DMS 273 treated with DMSO at 0.1 percent for 48 hours (cell line): ENCODE results near the gene RFTN1.
A peak's percentile ranks its signal among the peaks of the same experiment; 100 is the strongest.

Source experiments
- DNase-seq: peaks from one replicate; lab custom pipeline; 2025; lab: John Stamatoyannopoulos, UW

The RFTN1 gene

GRCh38 chr3:16528581-16528993 lies 15.1 kb upstream of the RFTN1 start:
- no peak for DNase-seq

- no peak for DNase-seq
Observed at GRCh38 chr3:16528106-16528505, 14.6 kb upstream of the RFTN1 start.

- DNase-seq, result no peak
Observed at GRCh38 chr3:16524196-16524595, 10.7 kb upstream of the RFTN1 start.

- DNase-seq, result no peak
Observed at GRCh38 chr3:16523778-16524177, 10.3 kb upstream of the RFTN1 start.

- no peak for DNase-seq
Observed at GRCh38 chr3:16522834-16523233, 9.3 kb upstream of the RFTN1 start.

GRCh38 chr3:16520970-16521881 lies 7.7 kb upstream of the RFTN1 start:
- DNase-seq, result no peak

GRCh38 chr3:16520241-16520969 lies 6.9 kb upstream of the RFTN1 start:
- DNase-seq, result no peak

- no peak for DNase-seq
Observed at GRCh38 chr3:16516695-16517481, 3.4 kb upstream of the RFTN1 start.

- no peak for DNase-seq
Observed at GRCh38 chr3:16515885-16516420, 2.5 kb upstream of the RFTN1 start.

GRCh38 chr3:16514755-16515353 lies 1.4 kb upstream of the RFTN1 start:
- DNase-seq, result no peak

- DNase-seq, result no peak
Observed at GRCh38 chr3:16514021-16514700, 662 bp upstream of the RFTN1 start.

- DNase-seq, result no peak
Observed at GRCh38 chr3:16512435-16513140, 911 bp downstream of the RFTN1 start.

GRCh38 chr3:16511681-16512434 lies 1.6 kb downstream of the RFTN1 start:
- DNase-seq, result peak; percentile 52

- no peak for DNase-seq
Observed at GRCh38 chr3:16510620-16511319, 2.7 kb downstream of the RFTN1 start.

- no peak for DNase-seq
Observed at GRCh38 chr3:16509721-16510619, 3.5 kb downstream of the RFTN1 start.

- DNase-seq, result no peak
Observed at GRCh38 chr3:16508591-16508995, 4.9 kb downstream of the RFTN1 start.

- no peak for DNase-seq
Observed at GRCh38 chr3:16508243-16508578, 5.3 kb downstream of the RFTN1 start.

GRCh38 chr3:16507578-16508242 lies 5.8 kb downstream of the RFTN1 start:
- DNase-seq, result no peak
